H9 (cell line): ENCODE results near the gene MAP1B. TPM values are rescaled to one million over a fixed set of nuclear protein-coding genes. Genes with fewer than 3 reads are reported as not detected.

Experiments used
- DNase-seq: peaks from one replicate; pipeline ENCODE4 v3.0.0-alpha.2; 2017
- H2AFZ ChIP-seq: one replicate; pipeline ENCODE4 v1.6.1; 2013; ENCODE audit warnings: mild to moderate bottlenecking, low read length, control low read depth, moderate library complexity
- H2AK5ac ChIP-seq: 2 replicates; pipeline ENCODE4 v1.6.1; 2013; ENCODE audit warnings: low read length, control low read depth, mixed read lengths; ENCODE audit not compliant: insufficient read length
- H2BK120ac ChIP-seq: one replicate; pipeline ENCODE4 v1.6.1; 2013; ENCODE audit warnings: low read depth, mild to moderate bottlenecking, low read length, control low read depth, inconsistent platforms; ENCODE audit not compliant: poor library complexity, severe bottlenecking
- H2BK12ac ChIP-seq: 2 replicates; pipeline ENCODE4 v1.6.1; 2013; ENCODE audit warnings: low read length, control low read depth, mixed read lengths, low read depth; ENCODE audit not compliant: insufficient read length
- H2BK15ac ChIP-seq: 2 replicates; pipeline ENCODE4 v1.6.1; 2013; ENCODE audit warnings: low read depth, low read length, control low read depth
- H2BK20ac ChIP-seq: one replicate; pipeline ENCODE4 v1.6.1; 2013; ENCODE audit warnings: low read depth, mild to moderate bottlenecking, low read length, control low read depth, inconsistent platforms; ENCODE audit not compliant: poor library complexity, severe bottlenecking
- H2BK5ac ChIP-seq: 2 replicates; pipeline ENCODE4 v1.6.1; 2013; ENCODE audit warnings: low read length, control low read depth, mixed read lengths; ENCODE audit not compliant: insufficient read length
- H3K14ac ChIP-seq: 2 replicates; pipeline ENCODE4 v1.6.1; 2013; ENCODE audit warnings: low read length, control low read depth; ENCODE audit not compliant: insufficient read depth
- H3K18ac ChIP-seq: 2 replicates; pipeline ENCODE4 v1.6.1; 2013; ENCODE audit warnings: low read depth, mild to moderate bottlenecking, mixed read lengths, low read length, control low read depth; ENCODE audit not compliant: insufficient read length
- H3K23ac ChIP-seq: 2 replicates; pipeline ENCODE4 v1.6.1; 2013; ENCODE audit warnings: low read length, control low read depth, mixed read lengths, low read depth; ENCODE audit not compliant: insufficient read length
- H3K23me2 ChIP-seq: 2 replicates; pipeline ENCODE4 v1.6.1; 2013; ENCODE audit warnings: low read depth, mild to moderate bottlenecking, mixed read lengths, low read length, control low read depth; ENCODE audit not compliant: insufficient read length, poor library complexity, severe bottlenecking
- H3K27ac ChIP-seq: 2 replicates; pipeline ENCODE4 v1.5.1; 2013; ENCODE audit warnings: low read length, control low read depth, mixed read lengths, low read depth; ENCODE audit not compliant: insufficient read length
- H3K27me3 ChIP-seq: 2 replicates; pipeline ENCODE4 v1.6.1; 2013; ENCODE audit warnings: low read length, control low read depth, inconsistent platforms; ENCODE audit not compliant: insufficient read depth
- H3K4ac ChIP-seq: 2 replicates; pipeline ENCODE4 v1.6.1; 2013; ENCODE audit warnings: low read depth, mild to moderate bottlenecking, control low read depth, inconsistent platforms, low read length, moderate library complexity
- H3K4me1 ChIP-seq: 2 replicates; pipeline ENCODE4 v1.6.1; 2013; ENCODE audit warnings: low read length, control low read depth, inconsistent platforms; ENCODE audit not compliant: insufficient read depth
- H3K4me2 ChIP-seq: 2 replicates; pipeline ENCODE4 v1.6.1; 2013; ENCODE audit warnings: low read length, control low read depth, mixed read lengths; ENCODE audit not compliant: insufficient read length, insufficient read depth
- H3K56ac ChIP-seq: 2 replicates; pipeline ENCODE4 v1.6.1; 2013; ENCODE audit warnings: low read depth, mild to moderate bottlenecking, mixed read lengths, low read length, control low read depth; ENCODE audit not compliant: insufficient read length
- H3K79me1 ChIP-seq: 2 replicates; pipeline ENCODE4 v1.6.1; 2013; ENCODE audit warnings: low read depth, mild to moderate bottlenecking, moderate library complexity, low read length, control low read depth, inconsistent platforms; ENCODE audit not compliant: insufficient read depth, poor library complexity, severe bottlenecking
- H3K79me2 ChIP-seq: 2 replicates; pipeline ENCODE4 v1.6.1; 2013; ENCODE audit warnings: low read length, control low read depth, inconsistent platforms; ENCODE audit not compliant: insufficient read depth
- H3K9ac ChIP-seq: 2 replicates; pipeline ENCODE4 v1.6.1; 2013; ENCODE audit warnings: low read length, control low read depth, mixed read lengths; ENCODE audit not compliant: insufficient read length; ENCODE audit errors: extremely low read depth
- H3K9me3 ChIP-seq: one replicate; pipeline ENCODE4 v1.6.1; 2013; ENCODE audit warnings: low read depth, low read length, inconsistent platforms; ENCODE audit not compliant: control insufficient read depth
- H3T11ph ChIP-seq: one replicate; pipeline ENCODE4 v1.6.1; 2013; ENCODE audit warnings: mild to moderate bottlenecking, low read length, control low read depth, inconsistent platforms
- H4K20me1 ChIP-seq: one replicate; pipeline ENCODE4 v1.6.1; 2013; ENCODE audit not compliant: control insufficient read depth, insufficient read length, insufficient read depth
- H4K5ac ChIP-seq: 2 replicates; pipeline ENCODE4 v1.6.1; 2013; ENCODE audit warnings: low read depth, mild to moderate bottlenecking, mixed read lengths, low read length, control low read depth; ENCODE audit not compliant: insufficient read length
- H4K8ac ChIP-seq: replicated peaks from 2 replicates; pipeline ENCODE4 v1.6.1; 2013; ENCODE audit warnings: low read length, control low read depth, mixed read lengths, low read depth; ENCODE audit not compliant: insufficient read length
- H4K91ac ChIP-seq: 2 replicates; pipeline ENCODE4 v1.6.1; 2013; ENCODE audit warnings: low read depth, mild to moderate bottlenecking, moderate library complexity, mixed read lengths, low read length, control low read depth; ENCODE audit not compliant: insufficient read length
- H3K27ac Mint-ChIP-seq, 3 experiments: 2 replicates in 2 of 3; 3 replicates in 1 of 3; pipeline ENCODE4 v1.8.0; 2020 to 2021; ENCODE audit warnings: mixed read lengths in 3 of 3, mild to moderate bottlenecking in 1 of 3, moderate library complexity in 1 of 3
- H3K27me3 Mint-ChIP-seq: 2 replicates; pipeline ENCODE4 v1.8.0; 2021; ENCODE audit warnings: low read depth, mild to moderate bottlenecking, moderate library complexity, mixed read lengths
- H3K36me3 Mint-ChIP-seq, 3 experiments: 2 replicates in 2 of 3; 3 replicates in 1 of 3; pipeline ENCODE4 v1.8.0; 2020 to 2021; ENCODE audit warnings: low read depth in 3 of 3, mixed read lengths in 3 of 3; ENCODE audit not compliant: insufficient read depth in 1 of 3
- H3K4me1 Mint-ChIP-seq, 2 experiments: 2 replicates each; pipeline ENCODE4 v1.8.0; 2020; ENCODE audit warnings: mixed read lengths in 2 of 2
- H3K4me3 Mint-ChIP-seq, 2 experiments: 2 replicates in 1 of 2; 3 replicates in 1 of 2; pipeline ENCODE4 v1.8.0; 2020 to 2021; ENCODE audit warnings: mild to moderate bottlenecking in 2 of 2, mixed read lengths in 2 of 2, moderate library complexity in 1 of 2
- H3K9me3 Mint-ChIP-seq, 2 experiments: 2 replicates in 1 of 2; 3 replicates in 1 of 2; pipeline ENCODE4 v1.8.0; 2020; ENCODE audit warnings: mild to moderate bottlenecking in 2 of 2, mixed read lengths in 2 of 2, moderate library complexity in 1 of 2
- CTCF ChIP-seq: fragments of 200-600 bp; sonication (generic); conservative IDR thresholded peaks from 3 replicates; pipeline ENCODE4 v1.8.0; 2021; ENCODE audit warnings: antibody characterized with exemption, mild to moderate bottlenecking
- WGBS: extraction: QIAGEN DNeasy Blood & Tissue Kit; methylation state at CpG from one replicate; pipeline ENCODE4 v1.1.7; 2013; ENCODE audit warnings: missing lambda C conversion rate, low lambda C conversion rate, mixed read lengths; ENCODE audit not compliant: insufficient read length; ENCODE audit errors: extremely low coverage; 5-methylcytosine and 5-hydroxymethylcytosine counted together
- total RNA-seq: library from RNA; stranded (reverse); gene quantifications from 2 replicates; pipeline ENCODE4 v1.2.1, GENCODE V29; 2021

Gene MAP1B
- total RNA-seq, 1 experiment from 2014 or later = 67.5 TPM

- Histone ChIP-seq H4K91ac (no peak overlapping the region), H2AK5ac (no peak overlapping the region), H3K14ac (no peak overlapping the region), H3K27ac (no peak overlapping the region), H4K8ac (no peak overlapping the region), H2BK5ac (no peak overlapping the region), H3K9me3 (no peaks in the 10 kb centered on the region), H3K79me1 (no peaks in the 10 kb centered on the region), H3K79me2 (no peaks in the 10 kb centered on the region), H2BK12ac (no peak overlapping the region), H3T11ph (no peak overlapping the region), H2BK15ac (no peak overlapping the region), H2BK20ac (no peak overlapping the region), H3K18ac (no peak overlapping the region), H3K56ac (no peak overlapping the region), H3K27me3 (no peaks in the 10 kb centered on the region), H2AFZ (no peak overlapping the region), H3K9ac (no peak overlapping the region), H3K23ac (no peak overlapping the region), H3K4me1 (no peaks in the 10 kb centered on the region; the same call in 1 of the 2 replicates), H3K4ac (no peak overlapping the region), H4K5ac (no peak overlapping the region), H3K23me2 (no peaks in the 10 kb centered on the region), H3K4me2 (no peak overlapping the region), H2BK120ac (no peak overlapping the region), H4K20me1 (no peaks in the 10 kb centered on the region)
- WGBS = no CpG with 5 or more reads among the region's 3 CpGs
- Mint-ChIP-seq H3K9me3 (no peaks in the 10 kb centered on the region), H3K36me3 (peaks cover 46 to 77% (median 70%) of the 10 kb centered on the region in 3 experiments), H3K27me3 (no peaks in the 10 kb centered on the region), H3K4me1 (peaks cover 0 to 3% of the 10 kb centered on the region in 2 experiments; a peak in 3 of 4 replicates), H3K27ac (no peak overlapping the region), H3K4me3 (no peak overlapping the region)
- DNase-seq = no peak
- no peak for TF ChIP-seq CTCF
These were observed 95.1 kb downstream of the MAP1B start for GRCh38 chr5:72202331-72202825.
